Posterior vena cava (tissue), 2 donors: ENCODE data around the gene LRRC8D. TPM values are rescaled to one million over a fixed set of nuclear protein-coding genes. Genes with fewer than 3 reads are reported as not detected.

Experiments
- DNase-seq: peaks from one replicate; pipeline ENCODE4 v3.0.0-alpha.2; 2020; ENCODE audit warnings: low spot score
- intact Hi-C, 2 donors: fragments of 100-400 bp; cut with DNase I; formaldehyde crosslinking; loops; one replicate each; pipeline versions ENCODE4 v1.14.1 to v1.14.2; 2022 to 2023
- total RNA-seq, 2 donors: library from RNA; stranded (reverse); fragmentation: NEBNext Ultra II Directional; extraction: Animal tissue kit (Norgen Biotek cat#: 25700); gene quantifications; one replicate each; pipeline ENCODE4 v1.2.1, GENCODE V29; 2021
- donor health status: DM: yes; HTN: yes; CAD: no.
- donor health status: DM: yes; HTN: yes; CAD: no.

The LRRC8D gene
- total RNA-seq, 2 donors from 2014 or later = 5.6 to 8.6 TPM

GRCh38 chr1:89901957-89902669 is 81.3 kb downstream of the LRRC8D start:
- no peak for DNase-seq
- intact Hi-C loops = no loop called here

- no peak for DNase-seq
- intact Hi-C loops = no loop called here
These were observed 82.7 kb downstream of the LRRC8D start for GRCh38 chr1:89903550-89903949.

- intact Hi-C loops = no loop called here
- no peak for DNase-seq
These were observed 83.6 kb downstream of the LRRC8D start for GRCh38 chr1:89904219-89904980.

GRCh38 chr1:89905395-89906058 is 84.7 kb downstream of the LRRC8D start:
- no peak for DNase-seq
- intact Hi-C loops = no loop called here

- DNase-seq = no peak
- intact Hi-C loops = no loop called here
These were observed 85.3 kb downstream of the LRRC8D start for GRCh38 chr1:89906088-89906487.

GRCh38 chr1:89907727-89908212 is 86.9 kb downstream of the LRRC8D start:
- DNase-seq = no peak
- intact Hi-C loops = no loop called here

GRCh38 chr1:89908273-89908671 is 87.4 kb downstream of the LRRC8D start:
- no peak for DNase-seq
- intact Hi-C loops = no loop called here

- intact Hi-C loops = no loop called here
- no peak for DNase-seq
These were observed 88.0 kb downstream of the LRRC8D start for GRCh38 chr1:89908672-89909436.

GRCh38 chr1:89910268-89910667 is 89.4 kb downstream of the LRRC8D start:
- no peak for DNase-seq
- intact Hi-C loops = no loop called here

GRCh38 chr1:89910780-89911179 is 89.9 kb downstream of the LRRC8D start:
- intact Hi-C loops = no loop called here
- DNase-seq = no peak

GRCh38 chr1:89911191-89911991 is 90.6 kb downstream of the LRRC8D start:
- no peak for DNase-seq
- intact Hi-C loops = no loop called here

GRCh38 chr1:89912073-89912472 is 91.2 kb downstream of the LRRC8D start:
- intact Hi-C loops = no loop called here
- no peak for DNase-seq

- DNase-seq = no peak
- intact Hi-C loops = no loop called here
These were observed 92.7 kb downstream of the LRRC8D start for GRCh38 chr1:89913353-89914095.

GRCh38 chr1:89917353-89917752 is 96.5 kb downstream of the LRRC8D start:
- intact Hi-C loops = no loop called here
- DNase-seq = no peak

- intact Hi-C loops = no loop called here
- DNase-seq = no peak
These were observed 97.4 kb downstream of the LRRC8D start for GRCh38 chr1:89918127-89918793.

GRCh38 chr1:89918794-89919155 is 97.9 kb downstream of the LRRC8D start:
- DNase-seq = no peak

GRCh38 chr1:89919174-89919573 is 98.3 kb downstream of the LRRC8D start:
- intact Hi-C loops = no loop called here

More at GRCh38 chr1:89918794-89919155, 97.9 kb downstream of the LRRC8D start:
- intact Hi-C loops = no loop called here

GRCh38 chr1:89922911-89923310 is 102.1 kb downstream of the LRRC8D start:
- intact Hi-C loops = no loop called here
- no peak for DNase-seq

More at GRCh38 chr1:89919174-89919573, 98.3 kb downstream of the LRRC8D start:
- DNase-seq = no peak
